SK-N-SH treated with all-trans-retinoic acid at 6 μM for 48 hours (cell line): ENCODE data around the gene IMMP2L.

Experiments used
- ATAC-seq: fragments of 200-7000 bp; cut with Tn5 transposase; 3 replicates; pipeline ENCODE4 v1.9.1; 2020; ENCODE audit warnings: mild to moderate bottlenecking, moderate library complexity
- ARNTL ChIP-seq: fragments of 450-650 bp; formaldehyde crosslinking; IDR thresholded peaks from 2 replicates; pipeline ENCODE4 v1.5.0; 2020; ENCODE audit warnings: low read depth, mild to moderate bottlenecking, moderate library complexity, borderline replicate concordance
- CREB5 ChIP-seq: fragments of 250-450 bp; sonication (Bioruptor Pico); IDR thresholded peaks from 2 replicates; pipeline ENCODE4 v1.5.1; 2020; ENCODE audit warnings: low read depth, mild to moderate bottlenecking, moderate library complexity
- CSDC2 ChIP-seq: fragments of 250-450 bp; sonication (Bioruptor Pico); IDR thresholded peaks from 2 replicates; pipeline ENCODE4 v1.5.0; 2020; ENCODE audit warnings: mild to moderate bottlenecking, moderate library complexity
- CSRNP3 ChIP-seq: fragments of 250-450 bp; sonication (Bioruptor Pico); IDR thresholded peaks from 2 replicates; pipeline ENCODE4 v1.5.1; 2021; ENCODE audit warnings: mild to moderate bottlenecking, moderate library complexity
- ESRRG ChIP-seq: fragments of 250-450 bp; sonication (Bioruptor Pico); IDR thresholded peaks from 2 replicates; pipeline ENCODE4 v1.6.1; 2021; ENCODE audit warnings: mild to moderate bottlenecking
- GLIS3 ChIP-seq: fragments of 250-450 bp; sonication (Bioruptor Pico); IDR thresholded peaks from 2 replicates; pipeline ENCODE4 v1.5.0; 2020; ENCODE audit warnings: mild to moderate bottlenecking, moderate library complexity
- OSR1 ChIP-seq: fragments of 250-450 bp; sonication (Bioruptor Pico); IDR thresholded peaks from 2 replicates; pipeline ENCODE4 v1.8.0; 2022; ENCODE audit warnings: moderate library complexity, mild to moderate bottlenecking, inconsistent platforms
- PPARA ChIP-seq: fragments of 250-450 bp; sonication (Bioruptor Pico); IDR thresholded peaks from 2 replicates; pipeline ENCODE4 v1.5.0; 2020; ENCODE audit warnings: mild to moderate bottlenecking, borderline replicate concordance
- RARB ChIP-seq: fragments of 250-450 bp; sonication (Bioruptor Pico); IDR thresholded peaks from 2 replicates; pipeline ENCODE4 v1.8.0; 2021; ENCODE audit warnings: mild to moderate bottlenecking, moderate library complexity
- TCF4 ChIP-seq: fragments of 250-450 bp; sonication (Bioruptor Pico); IDR thresholded peaks from 2 replicates; pipeline ENCODE4 v1.8.0; 2021; ENCODE audit warnings: mild to moderate bottlenecking, moderate library complexity, borderline replicate concordance
- TOX ChIP-seq: fragments of 250-450 bp; sonication (Bioruptor Pico); IDR thresholded peaks from 2 replicates; pipeline ENCODE4 v1.8.0; 2021; ENCODE audit warnings: mild to moderate bottlenecking, moderate library complexity, borderline replicate concordance
- ZC3H10 ChIP-seq: fragments of 250-450 bp; sonication (Bioruptor Pico); IDR thresholded peaks from 2 replicates; pipeline ENCODE4 v1.5.1; 2021; ENCODE audit warnings: mild to moderate bottlenecking, moderate library complexity
- ZFP3 ChIP-seq: fragments of 250-450 bp; sonication (Bioruptor Pico); IDR thresholded peaks from 2 replicates; pipeline ENCODE4 v1.5.0; 2020; ENCODE audit warnings: mild to moderate bottlenecking, moderate library complexity
- ZFP30 ChIP-seq: fragments of 450-650 bp; formaldehyde crosslinking; IDR thresholded peaks from 2 replicates; pipeline ENCODE4 v1.5.0; 2022; ENCODE audit warnings: mild to moderate bottlenecking, moderate library complexity
- ZNF565 ChIP-seq: fragments of 450-650 bp; formaldehyde crosslinking; conservative IDR thresholded peaks from 2 replicates; pipeline ENCODE4 v1.5.0; 2020; ENCODE audit warnings: low read depth, mild to moderate bottlenecking, moderate library complexity
- ZNF70 ChIP-seq: fragments of 450-650 bp; formaldehyde crosslinking; IDR thresholded peaks from 2 replicates; pipeline ENCODE4 v1.5.0; 2020; ENCODE audit warnings: mild to moderate bottlenecking, moderate library complexity
- ZNF8 ChIP-seq: fragments of 450-650 bp; formaldehyde crosslinking; IDR thresholded peaks from 2 replicates; pipeline ENCODE4 v1.5.0; 2020; ENCODE audit warnings: mild to moderate bottlenecking, moderate library complexity
- TF ChIP-seq, protein P1 (sequence below): fragments of 250-450 bp; sonication (Bioruptor Pico); IDR thresholded peaks from 2 replicates; pipeline ENCODE4 v1.8.0; 2021; ENCODE audit warnings: low read depth, mild to moderate bottlenecking, moderate library complexity, borderline replicate concordance
- TF ChIP-seq, protein P2 (sequence below): fragments of 250-450 bp; sonication (Bioruptor Pico); IDR thresholded peaks from 2 replicates; pipeline ENCODE4 v1.8.0; 2020; ENCODE audit warnings: mild to moderate bottlenecking, moderate library complexity, borderline replicate concordance
- TF ChIP-seq, protein P3 (sequence below): fragments of 250-450 bp; sonication (Bioruptor Pico); IDR thresholded peaks from 2 replicates; pipeline ENCODE4 v1.5.0; 2020; ENCODE audit warnings: mild to moderate bottlenecking, moderate library complexity

IMMP2L gene

GRCh38 chr7:110698576-110698975 is 863.7 kb downstream of the IMMP2L start:
- no peak for TF ChIP-seq ZNF565 (CRISPR knock-in tag)
- no peak for TF ChIP-seq GLIS3 (CRISPR knock-in tag)
- TF ChIP-seq ZNF70 (CRISPR knock-in tag), result no peak
- TF ChIP-seq ZFP30, result no peak
- no peak for TF ChIP-seq TCF4
- no peak for TF ChIP-seq ESRRG (CRISPR knock-in tag)
- TF ChIP-seq PPARA (CRISPR knock-in tag), result no peak
- no peak for TF ChIP-seq TOX (CRISPR knock-in tag)
- TF ChIP-seq ZNF8 (CRISPR knock-in tag), result no peak
- no peak for TF ChIP-seq CSRNP3 (CRISPR knock-in tag)
- TF ChIP-seq, protein P1, sequence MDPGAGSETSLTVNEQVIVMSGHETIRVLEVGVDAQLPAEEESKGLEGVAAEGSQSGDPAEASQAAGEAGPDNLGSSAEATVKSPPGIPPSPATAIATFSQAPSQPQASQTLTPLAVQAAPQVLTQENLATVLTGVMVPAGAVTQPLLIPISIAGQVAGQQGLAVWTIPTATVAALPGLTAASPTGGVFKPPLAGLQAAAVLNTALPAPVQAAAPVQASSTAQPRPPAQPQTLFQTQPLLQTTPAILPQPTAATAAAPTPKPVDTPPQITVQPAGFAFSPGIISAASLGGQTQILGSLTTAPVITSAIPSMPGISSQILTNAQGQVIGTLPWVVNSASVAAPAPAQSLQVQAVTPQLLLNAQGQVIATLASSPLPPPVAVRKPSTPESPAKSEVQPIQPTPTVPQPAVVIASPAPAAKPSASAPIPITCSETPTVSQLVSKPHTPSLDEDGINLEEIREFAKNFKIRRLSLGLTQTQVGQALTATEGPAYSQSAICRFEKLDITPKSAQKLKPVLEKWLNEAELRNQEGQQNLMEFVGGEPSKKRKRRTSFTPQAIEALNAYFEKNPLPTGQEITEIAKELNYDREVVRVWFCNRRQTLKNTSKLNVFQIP (CRISPR knock-in tag), result no peak
- TF ChIP-seq RARB (CRISPR knock-in tag), result no peak
- TF ChIP-seq, protein P2, sequence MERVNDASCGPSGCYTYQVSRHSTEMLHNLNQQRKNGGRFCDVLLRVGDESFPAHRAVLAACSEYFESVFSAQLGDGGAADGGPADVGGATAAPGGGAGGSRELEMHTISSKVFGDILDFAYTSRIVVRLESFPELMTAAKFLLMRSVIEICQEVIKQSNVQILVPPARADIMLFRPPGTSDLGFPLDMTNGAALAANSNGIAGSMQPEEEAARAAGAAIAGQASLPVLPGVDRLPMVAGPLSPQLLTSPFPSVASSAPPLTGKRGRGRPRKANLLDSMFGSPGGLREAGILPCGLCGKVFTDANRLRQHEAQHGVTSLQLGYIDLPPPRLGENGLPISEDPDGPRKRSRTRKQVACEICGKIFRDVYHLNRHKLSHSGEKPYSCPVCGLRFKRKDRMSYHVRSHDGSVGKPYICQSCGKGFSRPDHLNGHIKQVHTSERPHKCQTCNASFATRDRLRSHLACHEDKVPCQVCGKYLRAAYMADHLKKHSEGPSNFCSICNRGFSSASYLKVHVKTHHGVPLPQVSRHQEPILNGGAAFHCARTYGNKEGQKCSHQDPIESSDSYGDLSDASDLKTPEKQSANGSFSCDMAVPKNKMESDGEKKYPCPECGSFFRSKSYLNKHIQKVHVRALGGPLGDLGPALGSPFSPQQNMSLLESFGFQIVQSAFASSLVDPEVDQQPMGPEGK (CRISPR knock-in tag), result no peak
- TF ChIP-seq ZFP3 (CRISPR knock-in tag), result no peak
- no peak for TF ChIP-seq ZC3H10 (CRISPR knock-in tag)
- no peak for ATAC-seq

GRCh38 chr7:110693344-110693743 is 868.9 kb downstream of the IMMP2L start:
- ATAC-seq, result no peak
- TF ChIP-seq, protein P3, sequence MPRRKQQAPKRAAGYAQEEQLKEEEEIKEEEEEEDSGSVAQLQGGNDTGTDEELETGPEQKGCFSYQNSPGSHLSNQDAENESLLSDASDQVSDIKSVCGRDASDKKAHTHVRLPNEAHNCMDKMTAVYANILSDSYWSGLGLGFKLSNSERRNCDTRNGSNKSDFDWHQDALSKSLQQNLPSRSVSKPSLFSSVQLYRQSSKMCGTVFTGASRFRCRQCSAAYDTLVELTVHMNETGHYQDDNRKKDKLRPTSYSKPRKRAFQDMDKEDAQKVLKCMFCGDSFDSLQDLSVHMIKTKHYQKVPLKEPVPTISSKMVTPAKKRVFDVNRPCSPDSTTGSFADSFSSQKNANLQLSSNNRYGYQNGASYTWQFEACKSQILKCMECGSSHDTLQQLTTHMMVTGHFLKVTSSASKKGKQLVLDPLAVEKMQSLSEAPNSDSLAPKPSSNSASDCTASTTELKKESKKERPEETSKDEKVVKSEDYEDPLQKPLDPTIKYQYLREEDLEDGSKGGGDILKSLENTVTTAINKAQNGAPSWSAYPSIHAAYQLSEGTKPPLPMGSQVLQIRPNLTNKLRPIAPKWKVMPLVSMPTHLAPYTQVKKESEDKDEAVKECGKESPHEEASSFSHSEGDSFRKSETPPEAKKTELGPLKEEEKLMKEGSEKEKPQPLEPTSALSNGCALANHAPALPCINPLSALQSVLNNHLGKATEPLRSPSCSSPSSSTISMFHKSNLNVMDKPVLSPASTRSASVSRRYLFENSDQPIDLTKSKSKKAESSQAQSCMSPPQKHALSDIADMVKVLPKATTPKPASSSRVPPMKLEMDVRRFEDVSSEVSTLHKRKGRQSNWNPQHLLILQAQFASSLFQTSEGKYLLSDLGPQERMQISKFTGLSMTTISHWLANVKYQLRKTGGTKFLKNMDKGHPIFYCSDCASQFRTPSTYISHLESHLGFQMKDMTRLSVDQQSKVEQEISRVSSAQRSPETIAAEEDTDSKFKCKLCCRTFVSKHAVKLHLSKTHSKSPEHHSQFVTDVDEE (CRISPR knock-in tag), result no peak
- TF ChIP-seq, protein P2 (CRISPR knock-in tag), result no peak
- TF ChIP-seq CREB5 (CRISPR knock-in tag) (no peak), TCF4 (no peak), ARNTL (CRISPR knock-in tag) (no peak), PPARA (CRISPR knock-in tag) (no peak), ZC3H10 (CRISPR knock-in tag) (no peak), ZNF565 (CRISPR knock-in tag) (no peak), OSR1 (CRISPR knock-in tag) (no peak), CSDC2 (CRISPR knock-in tag) (no peak)
- TF ChIP-seq, protein P1 (CRISPR knock-in tag), result no peak
